SK-N-SH (cell line): Measurements from ENCODE around the gene JOSD2.

Source experiments
- CTCF ChIP-seq: fragments of 200-600 bp; sonication (generic); IDR thresholded peaks from 2 replicates; pipeline ENCODE4 v1.6.1; 2017; ENCODE audit warnings: antibody characterized with exemption, mild to moderate bottlenecking, moderate library complexity
- POLR2AphosphoS5 ChIP-seq: IDR thresholded peaks from 2 replicates; pipeline ENCODE4 v1.6.1; 2012; ENCODE audit warnings: low read depth, low read length
- RCOR1 ChIP-seq: fragments of 150-350 bp; IDR thresholded peaks from 2 replicates; pipeline ENCODE4 v1.6.1; 2017; ENCODE audit warnings: antibody characterized with exemption, low read length

- TF ChIP-seq CTCF = no peak
- TF ChIP-seq POLR2AphosphoS5 = no peak
- TF ChIP-seq RCOR1 = no peak
These were observed 11.9 kb upstream of the JOSD2 start for GRCh38 chr19:50522881-50523280.
